ENCODE results near the gene SIRT6.

The SIRT6 gene

GRCh38 chr19:4183967-4184717 lies 1.8 kb upstream of the SIRT6 start:
- TF ChIP-seq, protein P1, sequence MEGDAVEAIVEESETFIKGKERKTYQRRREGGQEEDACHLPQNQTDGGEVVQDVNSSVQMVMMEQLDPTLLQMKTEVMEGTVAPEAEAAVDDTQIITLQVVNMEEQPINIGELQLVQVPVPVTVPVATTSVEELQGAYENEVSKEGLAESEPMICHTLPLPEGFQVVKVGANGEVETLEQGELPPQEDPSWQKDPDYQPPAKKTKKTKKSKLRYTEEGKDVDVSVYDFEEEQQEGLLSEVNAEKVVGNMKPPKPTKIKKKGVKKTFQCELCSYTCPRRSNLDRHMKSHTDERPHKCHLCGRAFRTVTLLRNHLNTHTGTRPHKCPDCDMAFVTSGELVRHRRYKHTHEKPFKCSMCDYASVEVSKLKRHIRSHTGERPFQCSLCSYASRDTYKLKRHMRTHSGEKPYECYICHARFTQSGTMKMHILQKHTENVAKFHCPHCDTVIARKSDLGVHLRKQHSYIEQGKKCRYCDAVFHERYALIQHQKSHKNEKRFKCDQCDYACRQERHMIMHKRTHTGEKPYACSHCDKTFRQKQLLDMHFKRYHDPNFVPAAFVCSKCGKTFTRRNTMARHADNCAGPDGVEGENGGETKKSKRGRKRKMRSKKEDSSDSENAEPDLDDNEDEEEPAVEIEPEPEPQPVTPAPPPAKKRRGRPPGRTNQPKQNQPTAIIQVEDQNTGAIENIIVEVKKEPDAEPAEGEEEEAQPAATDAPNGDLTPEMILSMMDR (IDR thresholded peaks at IDR 0.05; ENCODE audit: extremely low read depth, insufficient read depth, missing control alignments), result no peak
- DNase-seq (ENCODE audit: low spot score), result no peak
- in situ Hi-C loops (cut with MboI; ENCODE audit: low pct_unique_long_range_greater_than_20kb, low sequenced_read_pairs, unreplicated experiment), result no loop called here

GRCh38 chr19:4181053-4181508 lies 1.3 kb downstream of the SIRT6 start:
- TF ChIP-seq, protein P1 (IDR thresholded peaks at IDR 0.05; ENCODE audit: extremely low read depth, insufficient read depth, missing control alignments), result no peak
- no peak for DNase-seq (ENCODE audit: low spot score)
- in situ Hi-C loops (cut with MboI; ENCODE audit: low pct_unique_long_range_greater_than_20kb, low sequenced_read_pairs, unreplicated experiment), result no loop called here

DNA sequence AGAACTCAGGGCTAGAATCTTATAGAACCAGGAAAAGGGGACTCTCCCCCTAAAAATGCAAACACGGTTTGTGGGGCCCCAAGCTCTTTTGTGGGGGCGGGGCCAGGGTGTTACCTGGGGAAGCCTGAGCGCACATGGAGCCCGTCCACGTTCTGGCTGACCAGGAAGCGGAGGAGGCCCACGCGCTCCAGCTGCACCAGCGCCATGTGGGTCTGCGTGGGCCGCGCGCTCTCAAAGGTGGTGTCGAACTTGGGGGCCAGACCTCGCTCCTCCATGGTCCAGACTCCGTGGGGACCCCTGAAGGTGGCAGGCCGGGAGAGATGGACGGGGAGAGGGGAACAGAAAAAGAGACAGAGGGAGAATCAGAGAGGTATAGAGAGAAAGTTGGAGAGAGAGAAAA lies 3.4 kb downstream of the SIRT6 start:
- no peak for DNase-seq (ENCODE audit: low spot score)
- in situ Hi-C loops (cut with MboI; ENCODE audit: low pct_unique_long_range_greater_than_20kb, low sequenced_read_pairs, unreplicated experiment), result no loop called here
- TF ChIP-seq, protein P1 (IDR thresholded peaks at IDR 0.05; ENCODE audit: extremely low read depth, insufficient read depth, missing control alignments), result no peak

- DNase-seq (ENCODE audit: low spot score), result no peak
- in situ Hi-C loops (cut with MboI; ENCODE audit: low pct_unique_long_range_greater_than_20kb, low sequenced_read_pairs, unreplicated experiment), result no loop called here
- TF ChIP-seq, protein P1 (IDR thresholded peaks at IDR 0.05; ENCODE audit: extremely low read depth, insufficient read depth, missing control alignments), result no peak
Measured at GRCh38 chr19:4177146-4177545, 5.2 kb downstream of the SIRT6 start.

- TF ChIP-seq, protein P1 (IDR thresholded peaks at IDR 0.05; ENCODE audit: extremely low read depth, insufficient read depth, missing control alignments), result no peak
- in situ Hi-C loops (cut with MboI; ENCODE audit: low pct_unique_long_range_greater_than_20kb, low sequenced_read_pairs, unreplicated experiment), result no loop called here
- DNase-seq (ENCODE audit: low spot score), result no peak
Measured at GRCh38 chr19:4175669-4175931, 6.8 kb downstream of the SIRT6 start.

DNA sequence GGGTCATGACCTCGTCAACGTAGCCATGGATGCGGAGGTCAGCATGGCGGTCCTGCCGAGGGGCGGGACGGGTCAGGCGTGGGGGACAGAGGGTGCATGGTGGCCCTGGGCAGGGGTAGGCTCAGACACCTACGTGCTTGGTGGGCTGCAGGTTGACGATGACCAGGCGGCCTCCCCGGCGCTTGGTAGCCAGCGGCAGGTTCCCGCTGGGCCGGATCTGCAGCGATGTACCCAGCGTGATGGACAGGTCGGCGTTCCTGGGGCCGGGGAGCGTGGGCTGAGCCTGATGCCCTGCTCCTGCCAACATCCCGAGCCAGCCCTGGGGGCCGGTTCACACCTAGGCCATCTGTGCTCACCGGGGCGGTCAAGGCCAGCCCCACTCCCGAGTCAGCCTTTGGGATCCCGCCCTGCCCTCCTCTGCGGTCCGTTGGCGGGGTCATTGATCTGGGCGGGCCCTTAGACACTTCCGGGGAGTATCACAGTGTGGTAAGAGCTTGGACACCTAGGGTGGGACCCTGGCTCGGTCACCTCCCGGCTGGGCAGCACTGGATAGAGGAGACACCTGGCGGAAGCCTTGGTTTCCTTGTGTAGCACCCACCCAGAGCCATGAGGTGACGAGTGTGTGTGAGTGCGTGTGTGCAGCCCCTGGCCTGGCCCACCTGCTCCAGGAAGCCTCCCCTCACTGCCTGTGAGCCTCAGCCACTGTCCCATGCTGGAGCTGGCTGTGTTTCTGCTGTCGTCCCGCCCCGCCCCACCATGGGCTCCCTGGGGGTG lies 7.3 kb downstream of the SIRT6 start:
- TF ChIP-seq, protein P1 (IDR thresholded peaks at IDR 0.05; ENCODE audit: extremely low read depth, insufficient read depth, missing control alignments), result no peak
- no peak for DNase-seq (ENCODE audit: low spot score)
- in situ Hi-C loops (cut with MboI; ENCODE audit: low pct_unique_long_range_greater_than_20kb, low sequenced_read_pairs, unreplicated experiment), result no loop called here

Data from GM13977 (cell line).